Memory B cell (primary cell): Measurements from ENCODE around the gene IRX5.

Source experiments
- ATAC-seq: fragments of 150-1000 bp; cut with Tn5 transposase; 2 replicates; pipeline ENCODE4 v1.10.0; 2021; ENCODE audit warnings: low read depth, mild to moderate bottlenecking, moderate library complexity
- DNase-seq, 2 donors: peaks; one replicate each; pipeline ENCODE4 v3.0.0; 2022; ENCODE audit warnings: low spot score in 2 of 2
- H3K27ac Mint-ChIP-seq: one replicate; pipeline ENCODE4 v1.8.0; 2022; ENCODE audit warnings: mild to moderate bottlenecking, moderate library complexity, mixed read lengths
- H3K27me3 Mint-ChIP-seq: one replicate; pipeline ENCODE4 v1.8.0; 2022; ENCODE audit warnings: mixed read lengths
- H3K36me3 Mint-ChIP-seq: one replicate; pipeline ENCODE4 v1.8.0; 2022; ENCODE audit warnings: mild to moderate bottlenecking, mixed read lengths
- H3K4me1 Mint-ChIP-seq: one replicate; pipeline ENCODE4 v1.8.0; 2022; ENCODE audit warnings: mixed read lengths
- H3K4me3 Mint-ChIP-seq: one replicate; pipeline ENCODE4 v1.8.0; 2022; ENCODE audit warnings: mild to moderate bottlenecking, moderate library complexity, mixed read lengths
- H3K9me3 Mint-ChIP-seq: one replicate; pipeline ENCODE4 v1.8.0; 2022; ENCODE audit warnings: mixed read lengths

Gene IRX5

GRCh38 chr16:54946909-54947308 lies 16.2 kb downstream of the IRX5 start:
- Mint-ChIP-seq H3K27me3 (peaks cover 10% of the 10 kb centered on the region), H3K4me1 (no peaks in the 10 kb centered on the region), H3K36me3 (no peaks in the 10 kb centered on the region), H3K4me3 (no peak overlapping the region), H3K27ac (no peak overlapping the region), H3K9me3 (peaks cover 3% of the 10 kb centered on the region)
- DNase-seq (no peak), ATAC-seq (no peak)

- H3K27me3 Mint-ChIP-seq = peaks cover 7% of the 10 kb centered on the region
- H3K27ac Mint-ChIP-seq = no peak overlapping the region
These were observed 17.0 kb downstream of the IRX5 start for GRCh38 chr16:54947616-54948015.

GRCh38 chr16:54952195-54952594 lies 21.5 kb downstream of the IRX5 start:
- peaks cover 5% of the 10 kb centered on the region for H3K9me3 Mint-ChIP-seq
- H3K36me3 Mint-ChIP-seq = no peaks in the 10 kb centered on the region
- no peak overlapping the region for H3K27ac Mint-ChIP-seq
- H3K4me3 Mint-ChIP-seq = no peak overlapping the region
- DNase-seq = no peak
- H3K4me1 Mint-ChIP-seq = no peaks in the 10 kb centered on the region
- no peak for ATAC-seq
- H3K27me3 Mint-ChIP-seq = peaks cover 4% of the 10 kb centered on the region

More at GRCh38 chr16:54947616-54948015, 17.0 kb downstream of the IRX5 start:
- H3K9me3 Mint-ChIP-seq = peaks cover 4% of the 10 kb centered on the region
- no peaks in the 10 kb centered on the region for H3K4me1 Mint-ChIP-seq
- ATAC-seq = no peak
- no peak overlapping the region for H3K4me3 Mint-ChIP-seq
- DNase-seq = no peak
- H3K36me3 Mint-ChIP-seq = no peaks in the 10 kb centered on the region

- ATAC-seq (no peak), DNase-seq (no peak)
- H3K4me1 Mint-ChIP-seq = no peaks in the 10 kb centered on the region
- H3K27me3 Mint-ChIP-seq = peaks cover 4% of the 10 kb centered on the region
- H3K27ac Mint-ChIP-seq = no peak overlapping the region
- H3K36me3 Mint-ChIP-seq = no peaks in the 10 kb centered on the region
- H3K4me3 Mint-ChIP-seq = no peak overlapping the region
- peaks cover 6% of the 10 kb centered on the region for H3K9me3 Mint-ChIP-seq
These were observed 22.8 kb downstream of the IRX5 start for GRCh38 chr16:54953461-54953860.

GRCh38 chr16:54954220-54954619 lies 23.6 kb downstream of the IRX5 start:
- no peak overlapping the region for H3K27ac Mint-ChIP-seq
- no peaks in the 10 kb centered on the region for H3K36me3 Mint-ChIP-seq
- no peaks in the 10 kb centered on the region for H3K4me1 Mint-ChIP-seq
- peaks cover 3% of the 10 kb centered on the region for H3K9me3 Mint-ChIP-seq
- H3K4me3 Mint-ChIP-seq = no peak overlapping the region
- ATAC-seq (no peak), DNase-seq (no peak)
- H3K27me3 Mint-ChIP-seq = peaks cover 3% of the 10 kb centered on the region

GRCh38 chr16:54955757-54956156 lies 25.1 kb downstream of the IRX5 start:
- DNase-seq = no peak
- H3K9me3 Mint-ChIP-seq = peaks cover 3% of the 10 kb centered on the region
- H3K4me3 Mint-ChIP-seq = no peak overlapping the region
- ATAC-seq = no peak
- H3K27ac Mint-ChIP-seq = no peak overlapping the region
- H3K36me3 Mint-ChIP-seq = no peaks in the 10 kb centered on the region
- peaks cover 3% of the 10 kb centered on the region for H3K27me3 Mint-ChIP-seq
- no peaks in the 10 kb centered on the region for H3K4me1 Mint-ChIP-seq

- Mint-ChIP-seq H3K4me1 (no peaks in the 10 kb centered on the region), H3K9me3 (peaks cover 3% of the 10 kb centered on the region), H3K4me3 (no peak overlapping the region), H3K27ac (no peak overlapping the region), H3K36me3 (no peaks in the 10 kb centered on the region), H3K27me3 (peaks cover 7% of the 10 kb centered on the region)
- DNase-seq = no peak
- ATAC-seq = no peak
These were observed 26.9 kb downstream of the IRX5 start for GRCh38 chr16:54957403-54958166.

GRCh38 chr16:54962045-54962444 lies 31.4 kb downstream of the IRX5 start:
- Mint-ChIP-seq H3K36me3 (no peaks in the 10 kb centered on the region), H3K4me1 (no peaks in the 10 kb centered on the region), H3K27me3 (peaks cover 10% of the 10 kb centered on the region), H3K27ac (no peak overlapping the region), H3K4me3 (no peak overlapping the region), H3K9me3 (peaks cover 5% of the 10 kb centered on the region)
- ATAC-seq (no peak), DNase-seq (no peak)

- Mint-ChIP-seq H3K4me1 (no peaks in the 10 kb centered on the region), H3K27ac (no peak overlapping the region), H3K4me3 (no peak overlapping the region), H3K9me3 (peaks cover 4% of the 10 kb centered on the region), H3K36me3 (no peaks in the 10 kb centered on the region), H3K27me3 (peaks cover 10% of the 10 kb centered on the region)
- DNase-seq (no peak), ATAC-seq (no peak)
These were observed 33.6 kb downstream of the IRX5 start for GRCh38 chr16:54964239-54964638.

- H3K9me3 Mint-ChIP-seq = peaks cover 4% of the 10 kb centered on the region
- H3K27ac Mint-ChIP-seq = no peak overlapping the region
- H3K4me3 Mint-ChIP-seq = no peak overlapping the region
- DNase-seq (no peak), ATAC-seq (no peak)
- no peaks in the 10 kb centered on the region for H3K4me1 Mint-ChIP-seq
- H3K36me3 Mint-ChIP-seq = no peaks in the 10 kb centered on the region
- H3K27me3 Mint-ChIP-seq = peaks cover 10% of the 10 kb centered on the region
These were observed 34.8 kb downstream of the IRX5 start for GRCh38 chr16:54965464-54965863.

- Mint-ChIP-seq H3K27ac (no peak overlapping the region), H3K4me1 (no peaks in the 10 kb centered on the region), H3K27me3 (peaks cover 6% of the 10 kb centered on the region), H3K36me3 (no peaks in the 10 kb centered on the region), H3K4me3 (no peak overlapping the region), H3K9me3 (peaks cover 11% of the 10 kb centered on the region)
- DNase-seq (no peak), ATAC-seq (no peak)
These were observed 37.3 kb downstream of the IRX5 start for GRCh38 chr16:54968011-54968410.

- H3K9me3 Mint-ChIP-seq = peaks cover 10% of the 10 kb centered on the region
- no peak for ATAC-seq
These were observed 38.1 kb downstream of the IRX5 start for GRCh38 chr16:54968784-54969183.

GRCh38 chr16:54970016-54970415 lies 39.4 kb downstream of the IRX5 start:
- no peak for ATAC-seq
- H3K4me1 Mint-ChIP-seq = no peaks in the 10 kb centered on the region
- H3K4me3 Mint-ChIP-seq = no peak overlapping the region
- H3K9me3 Mint-ChIP-seq = peaks cover 12% of the 10 kb centered on the region
- H3K36me3 Mint-ChIP-seq = no peaks in the 10 kb centered on the region
- no peak for DNase-seq
- no peak overlapping the region for H3K27ac Mint-ChIP-seq
- H3K27me3 Mint-ChIP-seq = peaks cover 5% of the 10 kb centered on the region

More at GRCh38 chr16:54968784-54969183, 38.1 kb downstream of the IRX5 start:
- Mint-ChIP-seq H3K27me3 (peaks cover 5% of the 10 kb centered on the region), H3K36me3 (no peaks in the 10 kb centered on the region), H3K4me3 (no peak overlapping the region), H3K4me1 (no peaks in the 10 kb centered on the region), H3K27ac (no peak overlapping the region)
- no peak for DNase-seq

- H3K4me3 Mint-ChIP-seq = no peak overlapping the region
- ATAC-seq = no peak
- H3K4me1 Mint-ChIP-seq = no peaks in the 10 kb centered on the region
- DNase-seq = no peak
- peaks cover 9% of the 10 kb centered on the region for H3K9me3 Mint-ChIP-seq
- H3K27me3 Mint-ChIP-seq = peaks cover 2% of the 10 kb centered on the region
- no peaks in the 10 kb centered on the region for H3K36me3 Mint-ChIP-seq
- no peak overlapping the region for H3K27ac Mint-ChIP-seq
These were observed 43.7 kb downstream of the IRX5 start for GRCh38 chr16:54974367-54974766.

GRCh38 chr16:54976651-54977200 lies 46.1 kb downstream of the IRX5 start:
- ATAC-seq = no peak

More at GRCh38 chr16:54976651-54977200, 46.1 kb downstream of the IRX5 start:
- no peaks in the 10 kb centered on the region for H3K4me1 Mint-ChIP-seq
- H3K27me3 Mint-ChIP-seq = peaks cover 2% of the 10 kb centered on the region
- H3K9me3 Mint-ChIP-seq = peaks cover 9% of the 10 kb centered on the region
- no peak overlapping the region for H3K27ac Mint-ChIP-seq
- no peaks in the 10 kb centered on the region for H3K36me3 Mint-ChIP-seq
- no peak overlapping the region for H3K4me3 Mint-ChIP-seq
- no peak for DNase-seq
